Keratinocyte (primary cell): ENCODE results near the gene CLNK. TPM values are rescaled to one million over a fixed set of nuclear protein-coding genes. Genes with fewer than 3 reads are reported as not detected.

Experiments
- DNase-seq: peaks from one replicate; pipeline ENCODE4 v3.0.0-alpha.2; 2011; ENCODE audit warnings: low read depth, missing footprints, low spot score
- FAIRE-seq: peaks from 2 replicates; lab custom pipeline; 2011; peaks lifted over from hg19 to GRCh38; lab: Jason Lieb, UNC
- H2AFZ ChIP-seq: 2 replicates; pipeline ENCODE4 v1.6.0; 2012; ENCODE audit warnings: low read length, control low read depth, inconsistent platforms; ENCODE audit not compliant: control insufficient read depth
- H3K27ac ChIP-seq: 2 replicates; pipeline ENCODE4 v1.5.1; 2011; ENCODE audit warnings: low read length; ENCODE audit not compliant: control insufficient read depth, insufficient read depth
- H3K27me3 ChIP-seq: 3 replicates; pipeline ENCODE4 v1.6.0; 2011; ENCODE audit warnings: low read length; ENCODE audit not compliant: control insufficient read depth, insufficient read depth; ENCODE audit errors: extremely low read depth
- H3K36me3 ChIP-seq, 2 experiments: 2 replicates in 1 of 2; 3 replicates in 1 of 2; pipeline ENCODE4 v1.5.1; 2011; ENCODE audit warnings: low read length in 2 of 2, mild to moderate bottlenecking in 1 of 2; ENCODE audit not compliant: control insufficient read depth in 2 of 2, insufficient read depth in 2 of 2; ENCODE audit errors: extremely low read depth in 1 of 2
- H3K4me1 ChIP-seq: 3 replicates; pipeline ENCODE4 v1.5.1; 2011; ENCODE audit warnings: low read length; ENCODE audit not compliant: control insufficient read depth, insufficient read depth; ENCODE audit errors: extremely low read depth
- H3K4me2 ChIP-seq: 3 replicates; pipeline ENCODE4 v1.6.0; 2011; ENCODE audit warnings: low read depth, low read length; ENCODE audit not compliant: control insufficient read depth, insufficient read depth; ENCODE audit errors: extremely low read depth
- H3K4me3 ChIP-seq, 3 experiments: fragments of 200-600 bp in 1 of 3; sonication (generic) in 1 of 3; 2 replicates in 2 of 3; 3 replicates in 1 of 3; pipeline ENCODE4 v1.5.1; 2011 to 2016; ENCODE audit warnings: low read length in 3 of 3, mild to moderate bottlenecking in 3 of 3, control low read depth in 2 of 3, inconsistent platforms in 1 of 3, low read depth in 1 of 3, mixed read lengths in 1 of 3, mixed run types in 1 of 3, moderate library complexity in 1 of 3; ENCODE audit not compliant: control insufficient read depth in 2 of 3, insufficient read depth in 2 of 3; ENCODE audit errors: extremely low read depth in 1 of 3
- H3K79me2 ChIP-seq: 2 replicates; pipeline ENCODE4 v1.6.0; 2012; ENCODE audit warnings: low read length; ENCODE audit not compliant: control insufficient read depth, insufficient read depth
- H3K9ac ChIP-seq: 3 replicates; pipeline ENCODE4 v1.6.0; 2011; ENCODE audit warnings: low read length; ENCODE audit not compliant: control insufficient read depth, insufficient read depth; ENCODE audit errors: extremely low read depth
- H3K9me1 ChIP-seq: 3 replicates; pipeline ENCODE4 v1.6.0; 2011; ENCODE audit warnings: low read length; ENCODE audit not compliant: control insufficient read depth, insufficient read depth; ENCODE audit errors: extremely low read depth
- H3K9me3 ChIP-seq: 2 replicates; pipeline ENCODE4 v1.5.1; 2012; ENCODE audit warnings: low read depth, low read length; ENCODE audit not compliant: control insufficient read depth
- H4K20me1 ChIP-seq: 3 replicates; pipeline ENCODE4 v1.6.0; 2011; ENCODE audit warnings: low read length; ENCODE audit not compliant: control insufficient read depth, insufficient read depth; ENCODE audit errors: extremely low read depth
- EZH2 ChIP-seq: IDR thresholded peaks from one replicate; pipeline ENCODE4 v1.6.1; 2012; ENCODE audit warnings: inconsistent platforms, mild to moderate bottlenecking, low read length, moderate library complexity
- dilution Hi-C: fragments of 300-500 bp; cut with MboI; formaldehyde crosslinking; loops from one replicate; pipeline ENCODE4 v1.7.0; 2020; ENCODE audit warnings: low sequenced_read_pairs; ENCODE audit not compliant: extremely low pct_ligation_motif_present
- polyA plus RNA-seq, 5 experiments: library from polyadenylated mRNA; depleted of rRNA in 3 of 5; stranded (reverse) in 3 of 5; stranded (forward) in 1 of 5; unstranded in 1 of 5; fragments of >200 nt; gene quantifications; 1 replicate in 1 of 5; 2 replicates in 3 of 5; 3 replicates in 1 of 5; pipeline versions ENCODE4 v1.2.1 to v1.2.3, GENCODE V29; 2011 to 2012; ENCODE audit warnings: missing spikeins in 2 of 5, low read depth in 1 of 5, low replicate concordance in 1 of 5
- TF ChIP-seq, protein P1 (sequence below), 3 experiments: IDR thresholded peaks in 1 of 3; conservative IDR thresholded peaks in 1 of 3; optimal IDR thresholded peaks in 1 of 3; 2 replicates in 2 of 3; 3 replicates in 1 of 3; pipeline versions ENCODE3 to v1.5.1; 2011; ENCODE audit warnings: low read length in 3 of 3, mild to moderate bottlenecking in 3 of 3, moderate library complexity in 2 of 3, control low read depth in 1 of 3, inconsistent platforms in 1 of 3; ENCODE audit not compliant: insufficient read depth in 2 of 3; ENCODE audit errors: extremely low read depth in 1 of 3

The CLNK gene
- polyA plus RNA-seq, 1 donor (not counting 4 experiments of a cell fraction or from before 2014, with no cell fraction given), result not detected

DNA sequence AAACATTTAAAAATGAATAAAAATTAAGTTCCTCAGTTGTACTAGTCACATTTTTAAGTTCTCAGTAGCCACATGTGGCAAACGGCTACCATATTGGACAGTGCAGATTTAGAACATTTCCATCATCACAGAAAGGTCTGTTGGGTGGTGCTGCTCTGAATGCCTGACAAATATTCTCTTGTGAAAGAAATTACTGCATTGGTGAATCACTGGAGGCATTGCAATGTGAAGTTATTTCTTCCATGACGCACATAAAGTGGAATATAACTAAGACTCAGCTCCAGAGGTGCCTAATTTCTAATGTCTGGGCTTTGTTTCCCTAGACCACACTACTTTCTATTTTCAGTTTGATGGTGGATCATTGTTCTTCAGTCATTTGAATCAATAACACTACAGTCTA, 44.9 kb downstream of the CLNK start:
- H4K20me1 ChIP-seq, result no peaks in the 10 kb centered on the region
- H3K27ac ChIP-seq, result no peak overlapping the region
- no peak for FAIRE-seq
- H3K9me3 ChIP-seq, result no peaks in the 10 kb centered on the region
- H2AFZ ChIP-seq, result no peak overlapping the region
- H3K79me2 ChIP-seq, result no peaks in the 10 kb centered on the region
- H3K4me1 ChIP-seq, result peaks cover 6% of the 10 kb centered on the region
- H3K9ac ChIP-seq, result no peak overlapping the region
- TF ChIP-seq, protein P1, sequence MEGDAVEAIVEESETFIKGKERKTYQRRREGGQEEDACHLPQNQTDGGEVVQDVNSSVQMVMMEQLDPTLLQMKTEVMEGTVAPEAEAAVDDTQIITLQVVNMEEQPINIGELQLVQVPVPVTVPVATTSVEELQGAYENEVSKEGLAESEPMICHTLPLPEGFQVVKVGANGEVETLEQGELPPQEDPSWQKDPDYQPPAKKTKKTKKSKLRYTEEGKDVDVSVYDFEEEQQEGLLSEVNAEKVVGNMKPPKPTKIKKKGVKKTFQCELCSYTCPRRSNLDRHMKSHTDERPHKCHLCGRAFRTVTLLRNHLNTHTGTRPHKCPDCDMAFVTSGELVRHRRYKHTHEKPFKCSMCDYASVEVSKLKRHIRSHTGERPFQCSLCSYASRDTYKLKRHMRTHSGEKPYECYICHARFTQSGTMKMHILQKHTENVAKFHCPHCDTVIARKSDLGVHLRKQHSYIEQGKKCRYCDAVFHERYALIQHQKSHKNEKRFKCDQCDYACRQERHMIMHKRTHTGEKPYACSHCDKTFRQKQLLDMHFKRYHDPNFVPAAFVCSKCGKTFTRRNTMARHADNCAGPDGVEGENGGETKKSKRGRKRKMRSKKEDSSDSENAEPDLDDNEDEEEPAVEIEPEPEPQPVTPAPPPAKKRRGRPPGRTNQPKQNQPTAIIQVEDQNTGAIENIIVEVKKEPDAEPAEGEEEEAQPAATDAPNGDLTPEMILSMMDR (optimal IDR thresholded peaks at IDR 0.05 in 1 of 3, IDR thresholded peaks at IDR 0.05 in 1 of 3, conservative IDR thresholded peaks at IDR 0.05 in 1 of 3; ENCODE audit: extremely low read depth in 1 of 3, insufficient read depth in 2 of 3, low read length in 3 of 3), result no peak
- no peaks in the 10 kb centered on the region for H3K27me3 ChIP-seq
- no peak for DNase-seq
- no peaks in the 10 kb centered on the region for H3K36me3 ChIP-seq
- no peaks in the 10 kb centered on the region for H3K9me1 ChIP-seq
- no peak overlapping the region for H3K4me3 ChIP-seq
- no peak overlapping the region for H3K4me2 ChIP-seq
- dilution Hi-C loops, result no loop called here

DNA sequence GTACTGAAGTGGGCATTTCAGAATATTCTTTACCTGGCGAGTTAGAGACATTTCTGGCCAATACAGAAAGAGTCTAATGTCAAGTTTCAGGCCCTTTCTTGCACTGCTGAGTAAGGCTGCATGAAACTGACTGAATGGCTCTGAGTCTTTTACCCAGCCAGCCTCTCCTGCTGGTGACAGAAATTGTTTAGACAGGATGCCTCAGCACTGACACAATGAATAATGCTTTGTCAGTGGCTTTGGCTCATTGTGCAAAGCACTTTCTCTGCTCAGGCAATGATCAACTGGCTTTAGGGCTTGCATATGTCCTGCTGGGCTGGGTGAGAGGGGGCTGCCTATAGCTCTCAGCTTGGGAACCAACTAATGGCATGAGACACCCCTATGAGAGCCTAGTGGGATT, 45.5 kb downstream of the CLNK start:
- Histone ChIP-seq H3K4me1 (peaks cover 6% of the 10 kb centered on the region), H3K27ac (no peak overlapping the region), H4K20me1 (no peaks in the 10 kb centered on the region), H3K36me3 (no peaks in the 10 kb centered on the region), H3K79me2 (no peaks in the 10 kb centered on the region), H3K4me2 (no peak overlapping the region), H3K9me1 (no peaks in the 10 kb centered on the region), H3K27me3 (no peaks in the 10 kb centered on the region), H3K9me3 (no peaks in the 10 kb centered on the region), H3K9ac (no peak overlapping the region), H2AFZ (no peak overlapping the region), H3K4me3 (no peak overlapping the region)
- dilution Hi-C loops, result no loop called here
- no peak for TF ChIP-seq EZH2
- TF ChIP-seq, protein P1 (optimal IDR thresholded peaks at IDR 0.05 in 1 of 3, IDR thresholded peaks at IDR 0.05 in 1 of 3, conservative IDR thresholded peaks at IDR 0.05 in 1 of 3; ENCODE audit: extremely low read depth in 1 of 3, insufficient read depth in 2 of 3, low read length in 3 of 3), result no peak
- DNase-seq (no peak), FAIRE-seq (no peak)
